CD4-positive, alpha-beta T cell treated with Interleukin-21 for 1 hour (primary cell): ENCODE results near the gene SMARCC2.
"Not testable (repeated sequence)": the region's sequence is repeated elsewhere in the genome, so short reads cannot be mapped to it uniquely, and the experiment has no call there.

Source experiments
- DNase-seq: peaks from one replicate; pipeline ENCODE4 v3.0.0-alpha.2; 2020

SMARCC2 gene

DNA sequence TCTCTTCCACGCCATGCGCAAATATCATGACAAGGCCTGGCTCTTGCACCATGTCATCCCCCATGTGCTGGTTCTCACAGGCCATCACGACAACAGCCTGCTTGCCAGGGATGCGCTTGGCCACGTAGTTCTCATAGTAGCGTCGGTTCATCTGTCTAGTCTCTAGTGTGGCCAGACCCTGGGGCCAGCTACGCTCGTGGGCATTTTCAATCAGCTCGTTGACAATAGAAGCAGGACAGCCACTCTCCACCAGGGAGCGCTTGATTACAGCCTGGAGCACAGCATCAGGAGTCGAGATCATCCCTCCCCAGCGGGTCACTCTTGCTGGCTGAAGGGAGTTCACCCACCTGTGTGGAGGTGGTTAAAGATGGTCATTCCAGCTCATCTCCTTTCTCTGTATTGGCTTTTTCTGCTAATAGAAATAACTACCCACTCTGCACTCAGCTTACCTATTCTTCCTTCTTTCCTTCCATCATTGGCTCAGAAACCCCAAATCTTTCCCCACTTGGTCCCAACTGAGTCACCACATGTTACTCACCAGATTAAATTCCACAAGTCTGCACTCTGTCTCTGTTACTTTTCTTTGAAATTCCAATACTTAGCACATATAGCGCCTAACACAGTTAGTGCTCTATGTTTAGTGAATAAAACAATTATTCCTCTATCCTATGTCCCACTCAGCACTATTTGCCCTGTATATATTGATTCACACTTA is 17.3 kb upstream of the SMARCC2 start:
- peak; percentile 56 for DNase-seq

DNA sequence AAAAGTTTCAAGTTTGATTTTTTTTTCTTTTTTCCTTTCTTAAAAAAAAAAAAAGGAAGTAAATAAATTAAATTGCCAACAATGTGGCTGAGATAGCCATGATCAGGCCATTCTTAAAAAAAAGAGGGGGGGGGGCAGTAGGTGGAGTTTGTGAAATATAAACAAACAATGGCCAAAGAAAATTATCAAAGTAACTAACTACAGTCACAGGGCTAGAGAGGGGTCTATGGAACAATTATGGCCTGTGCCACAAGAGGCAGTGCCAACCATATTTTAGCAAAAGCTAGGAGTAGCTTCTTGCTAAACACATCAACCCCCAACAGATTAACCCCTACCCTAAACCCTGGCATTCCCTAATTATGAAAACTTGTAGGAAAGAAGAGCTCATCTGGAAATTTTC is 16.2 kb upstream of the SMARCC2 start:
- DNase-seq = no peak

DNA sequence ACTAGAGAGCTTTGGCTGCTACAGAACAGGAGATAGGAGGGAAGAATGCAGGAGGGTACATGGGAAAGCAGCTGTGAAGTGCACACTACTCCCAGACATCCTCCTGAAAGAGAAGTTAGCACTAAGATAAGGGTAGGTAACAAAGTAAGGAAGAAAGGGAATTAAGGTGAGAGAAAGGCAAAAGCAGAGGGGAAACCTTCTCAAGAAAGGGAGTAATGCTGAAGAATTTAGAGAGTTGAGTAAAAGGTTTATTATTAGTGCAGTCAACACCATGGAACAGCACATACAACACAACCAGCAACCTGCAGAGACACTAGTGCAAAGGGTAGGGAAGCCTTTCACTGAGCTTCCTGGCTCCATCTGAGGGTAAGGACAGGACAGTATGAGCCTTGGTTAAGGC is 15.0 kb upstream of the SMARCC2 start:
- no peak for DNase-seq

DNA sequence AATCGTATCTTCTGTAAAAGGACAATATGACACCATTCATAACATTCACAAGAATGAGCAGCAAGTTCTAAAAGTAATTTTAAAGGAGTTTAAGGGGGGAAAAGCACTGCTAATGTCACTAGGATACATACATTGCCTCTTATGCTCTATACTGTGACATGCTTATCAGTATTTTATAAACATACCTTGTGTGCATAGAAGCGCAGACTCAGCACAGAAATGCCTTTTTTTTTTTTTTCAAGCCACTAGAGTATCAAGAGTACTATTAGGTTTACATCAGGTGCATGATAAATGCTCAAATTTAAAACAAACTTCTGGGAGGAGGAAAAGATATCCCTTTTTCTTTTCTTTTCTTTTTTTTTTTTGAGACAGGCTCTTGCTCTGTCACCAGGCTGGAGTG is 13.6 kb upstream of the SMARCC2 start:
- DNase-seq = no peak

DNA sequence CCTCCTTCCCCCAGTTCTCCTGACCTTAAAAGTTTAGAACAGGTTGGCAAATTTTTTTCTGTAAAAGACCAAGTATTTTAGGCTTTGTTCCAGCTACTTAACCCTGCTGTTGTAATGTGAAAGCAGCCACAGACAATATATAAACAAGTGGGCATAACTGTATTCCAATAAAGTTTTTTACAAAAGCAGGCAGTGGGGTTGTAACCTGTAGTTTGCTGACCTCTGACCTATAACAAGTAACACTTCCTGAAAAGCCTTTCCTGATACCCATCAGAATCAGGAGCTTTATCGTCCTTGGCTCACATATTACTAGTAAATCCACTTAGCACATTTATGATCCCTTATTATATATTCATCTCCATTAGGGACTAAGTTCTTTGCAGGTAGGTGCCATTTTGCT is 13.1 kb upstream of the SMARCC2 start:
- no peak for DNase-seq

DNA sequence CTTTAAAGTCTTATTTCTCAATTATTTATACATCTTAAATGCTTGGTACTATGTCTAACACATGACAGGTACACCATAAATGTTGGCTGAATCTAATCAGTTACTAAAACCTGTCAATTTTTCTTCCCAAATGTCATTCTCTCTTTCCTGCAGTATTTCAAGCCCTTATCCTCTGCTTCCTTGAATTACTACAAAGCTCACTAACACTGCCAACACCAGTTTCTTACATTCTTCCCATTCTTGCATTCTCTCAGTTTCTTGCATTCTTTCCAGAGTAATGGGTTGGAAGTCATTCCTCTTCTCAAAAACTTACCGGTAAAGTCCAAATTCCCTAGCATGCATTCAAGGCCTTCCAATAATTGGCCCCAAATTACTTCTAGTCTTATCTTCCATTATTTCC is 9.6 kb upstream of the SMARCC2 start:
- no peak for DNase-seq

DNA sequence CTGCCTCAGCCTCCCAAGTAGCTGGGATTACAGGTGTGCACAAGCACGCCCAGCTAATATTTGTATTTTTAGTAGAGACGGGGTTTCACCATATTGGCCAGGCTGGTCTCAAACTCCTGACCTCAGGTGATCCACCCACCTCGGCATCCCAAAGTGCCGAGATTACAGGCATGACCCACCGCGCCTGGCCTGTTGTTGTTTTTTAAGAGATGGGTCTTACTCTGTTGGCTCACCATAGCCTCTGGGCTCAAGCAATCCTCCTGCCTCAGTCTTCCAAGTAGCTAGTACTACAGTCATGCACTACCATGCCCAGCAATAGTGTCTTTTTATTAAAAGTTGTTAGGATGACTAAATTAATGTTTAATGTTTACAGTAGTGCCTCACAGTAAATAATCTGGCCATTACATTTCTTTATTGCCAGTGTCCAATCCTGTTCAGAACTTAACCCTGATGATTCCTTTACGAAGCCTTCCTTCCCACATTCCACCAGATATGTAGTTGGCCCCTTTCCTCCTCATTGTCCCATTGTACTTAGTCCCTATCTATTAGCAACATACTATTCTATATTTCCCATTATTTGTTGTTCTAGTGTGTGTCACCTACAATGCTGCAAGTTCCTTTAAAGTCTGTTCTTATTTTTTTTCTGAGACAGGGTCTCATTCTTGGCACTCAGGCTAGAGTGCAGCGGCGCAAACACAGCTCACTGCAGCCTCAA is 8.8 kb upstream of the SMARCC2 start:
- DNase-seq = no peak

DNA sequence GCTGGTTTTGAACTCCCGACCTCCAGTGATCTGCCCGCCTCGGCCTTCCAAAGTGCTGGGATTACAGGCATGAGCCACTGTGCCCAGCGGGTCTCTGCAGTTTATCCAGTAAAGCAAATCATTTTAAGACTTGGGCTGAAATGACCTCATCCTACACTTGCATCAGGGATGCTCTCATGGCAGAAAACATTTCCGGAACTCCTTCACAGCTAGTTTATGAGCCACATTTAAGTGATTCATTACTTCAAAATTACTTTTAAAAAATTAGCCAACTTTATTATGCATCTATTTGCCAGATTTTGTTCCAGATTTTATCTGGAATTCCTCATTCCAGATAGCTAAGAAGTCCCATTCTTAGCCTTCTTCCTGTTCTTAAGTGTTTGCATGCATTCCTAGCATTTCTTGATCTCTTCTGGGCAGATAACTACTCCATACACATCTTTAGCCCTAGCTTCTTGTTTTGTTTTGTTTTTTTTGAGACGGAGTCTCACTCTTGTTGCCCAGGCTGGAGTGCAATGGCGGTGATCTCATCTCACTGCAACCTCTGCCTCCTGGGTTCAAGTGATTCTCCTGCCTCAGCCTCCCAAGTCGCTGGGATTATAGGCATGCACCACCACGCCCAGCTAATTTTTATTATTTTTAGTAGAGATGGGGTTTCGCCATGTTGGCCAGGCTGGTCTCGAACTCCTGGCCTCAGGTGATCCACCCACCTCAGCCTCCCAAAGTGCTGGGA is 7.7 kb upstream of the SMARCC2 start:
- DNase-seq = not testable (repeated sequence)

DNA sequence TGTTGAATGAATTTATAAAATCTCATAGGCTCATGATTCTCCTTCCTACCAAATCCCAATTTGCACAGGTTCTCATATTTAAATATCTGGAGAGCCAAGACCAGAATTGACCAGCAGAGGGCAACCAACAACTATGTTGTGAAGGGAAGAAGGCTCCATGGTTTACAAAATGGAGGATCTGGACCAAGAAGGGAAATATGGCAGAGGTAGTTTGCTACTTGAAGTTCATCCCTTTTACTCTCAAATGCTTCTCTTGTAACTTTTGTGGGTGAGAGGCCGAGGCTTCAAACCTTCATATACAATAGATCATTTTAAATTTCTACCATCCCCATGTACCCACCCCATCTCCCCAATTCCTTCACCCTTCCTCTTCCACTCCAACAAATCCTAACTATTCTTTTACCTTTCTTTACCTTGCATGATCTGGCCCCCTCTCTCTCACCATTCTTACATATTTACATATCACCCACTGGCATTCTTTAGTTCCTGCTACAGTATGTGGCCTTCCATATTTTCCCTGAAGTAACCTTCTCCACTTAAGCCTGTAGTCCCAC is 3.8 kb upstream of the SMARCC2 start:
- DNase-seq = peak; percentile 86

DNA sequence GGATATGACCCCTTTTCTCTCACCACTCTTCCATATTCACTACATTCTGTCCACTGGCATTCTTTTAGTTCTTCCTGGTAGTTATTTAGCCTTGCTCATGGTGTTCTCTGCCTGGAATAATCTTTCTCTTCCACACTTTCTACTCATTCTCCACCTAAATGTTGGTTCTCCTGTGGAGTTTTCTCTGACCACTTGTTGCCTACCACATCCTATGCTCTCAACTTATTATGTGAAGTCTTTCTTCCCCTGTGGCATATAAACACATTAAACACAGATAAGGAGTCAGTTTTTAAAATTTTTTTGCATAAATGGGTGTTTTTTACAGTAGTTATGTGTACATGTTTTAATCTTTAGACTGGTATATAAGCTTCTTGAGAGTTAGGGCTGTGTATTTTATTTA is 3.3 kb upstream of the SMARCC2 start:
- no peak for DNase-seq

DNA sequence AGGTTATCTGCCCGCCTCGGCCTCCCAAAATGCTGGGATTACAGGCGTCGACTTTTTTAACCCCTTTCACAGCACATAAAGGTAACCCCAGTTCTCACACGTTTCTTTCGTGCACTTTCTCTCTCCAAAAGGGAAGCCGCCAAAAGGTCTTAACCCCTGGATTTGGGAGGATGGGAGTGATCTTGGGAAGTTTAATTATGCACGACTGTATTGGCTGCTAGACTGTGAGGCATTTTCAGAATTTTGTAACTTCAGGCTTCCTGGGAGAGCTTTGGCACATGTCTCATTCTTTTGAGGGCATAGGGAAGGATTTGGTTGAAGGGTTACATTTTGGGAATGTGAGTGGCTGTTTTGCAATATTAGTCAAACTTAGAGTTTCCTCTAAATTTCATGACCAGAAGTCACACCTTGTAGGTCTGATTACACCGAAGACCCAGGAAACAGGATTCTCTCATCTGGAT is 1.4 kb upstream of the SMARCC2 start:
- no peak for DNase-seq

DNA sequence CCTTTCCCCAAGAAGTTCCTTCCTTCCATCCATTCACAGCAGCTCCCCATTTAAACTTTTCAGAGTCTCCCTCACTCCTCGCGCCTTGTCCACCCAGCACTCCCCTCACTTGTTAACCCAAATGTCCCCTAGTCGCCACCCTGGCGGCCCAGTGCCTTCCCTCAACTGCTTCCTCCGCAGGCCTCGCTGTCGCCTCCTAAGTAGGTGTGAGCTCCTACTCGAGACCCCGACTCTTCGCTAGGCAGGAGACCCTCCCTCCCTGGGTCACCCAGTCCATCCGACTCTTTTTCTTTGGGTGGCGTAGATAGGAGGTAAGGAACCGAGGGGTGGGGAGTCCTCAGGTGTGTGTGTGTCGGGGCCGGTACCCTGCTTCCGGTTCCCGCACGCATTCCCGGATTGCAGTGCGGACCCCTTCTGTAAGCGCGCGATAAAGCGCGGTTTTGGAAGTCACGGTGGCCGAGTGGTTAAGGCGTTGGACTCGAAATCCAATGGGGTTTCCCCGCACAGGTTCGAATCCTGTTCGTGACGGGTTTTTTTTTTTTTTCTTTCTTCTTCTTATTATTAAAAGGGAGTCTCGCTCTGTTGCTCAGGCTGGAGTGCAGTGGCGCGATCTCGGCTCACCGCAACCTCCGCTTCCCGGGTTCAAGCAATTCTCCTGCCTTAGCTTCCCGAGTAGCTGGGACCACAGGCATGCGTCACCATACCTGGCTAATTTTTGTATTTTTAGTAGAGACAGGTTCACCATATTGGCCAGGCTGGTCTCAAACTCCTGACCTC is 823 bp upstream of the SMARCC2 start:
- peak; percentile 85 for DNase-seq

DNA sequence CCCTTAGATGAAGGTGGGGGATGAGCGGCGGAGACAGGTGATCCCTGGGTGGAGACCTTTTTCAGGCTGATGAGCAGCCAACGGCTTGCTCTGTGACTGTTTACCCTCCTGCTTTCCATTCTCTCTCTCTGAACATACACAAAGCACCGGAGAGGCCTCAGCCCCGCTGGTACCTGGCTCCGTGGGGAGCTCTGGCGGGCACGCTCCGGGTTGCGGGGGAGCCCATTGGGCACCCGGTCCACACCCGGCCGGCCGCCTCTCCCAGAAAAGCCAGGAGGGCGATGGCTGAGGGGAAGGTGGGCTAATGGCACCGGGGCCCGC is 545 bp downstream of the SMARCC2 start:
- DNase-seq = no peak

DNA sequence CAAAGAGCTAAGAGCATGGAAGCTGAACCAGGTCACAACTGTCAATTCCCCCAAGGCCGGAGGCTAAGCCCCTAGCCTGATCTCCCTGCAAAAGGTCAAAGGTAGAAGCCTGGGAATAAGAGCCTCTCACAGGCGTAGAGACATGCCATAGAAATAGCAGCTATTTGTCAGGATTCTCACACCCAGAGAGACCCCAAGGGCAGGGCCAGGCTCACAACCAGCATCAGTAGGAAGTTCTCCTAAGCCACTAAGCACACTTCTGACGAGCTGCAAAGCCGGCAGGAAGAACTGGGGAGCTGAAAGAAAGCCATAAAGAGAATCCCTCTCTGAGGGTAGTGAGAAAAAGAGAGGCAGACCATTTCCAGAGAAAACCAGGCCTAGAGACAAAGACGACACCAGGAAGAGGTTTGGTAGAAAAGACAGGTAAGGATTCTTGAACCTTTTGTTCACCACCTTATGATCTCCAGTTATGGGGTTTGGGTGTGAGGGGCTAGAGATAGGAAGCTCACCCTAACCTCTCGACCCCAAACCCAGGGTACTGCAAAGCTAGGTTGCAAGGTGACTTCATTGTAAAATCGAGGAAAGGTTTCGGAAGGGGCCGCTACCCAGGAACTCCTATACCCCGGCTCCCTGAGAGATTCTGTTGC is 1.0 kb downstream of the SMARCC2 start:
- no peak for DNase-seq

DNA sequence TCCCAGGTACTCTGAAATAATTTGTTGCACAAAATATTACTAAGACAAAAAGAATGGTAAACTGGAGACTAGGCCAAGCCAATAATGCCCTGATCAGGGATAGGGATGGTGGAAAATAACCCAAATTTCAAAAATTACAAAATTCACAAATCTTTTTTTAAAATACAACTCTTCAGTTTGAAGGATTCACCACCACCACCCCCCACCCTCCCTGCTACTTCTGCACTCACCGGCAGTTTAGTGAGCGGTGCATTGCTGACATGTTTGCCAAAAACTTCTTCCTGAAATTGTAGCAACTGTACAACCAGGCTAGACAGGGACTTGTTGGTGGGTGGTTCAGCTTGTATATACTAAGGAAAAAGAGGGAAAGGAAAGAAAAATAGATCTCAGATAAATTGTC is 2.3 kb downstream of the SMARCC2 start:
- no peak for DNase-seq

DNA sequence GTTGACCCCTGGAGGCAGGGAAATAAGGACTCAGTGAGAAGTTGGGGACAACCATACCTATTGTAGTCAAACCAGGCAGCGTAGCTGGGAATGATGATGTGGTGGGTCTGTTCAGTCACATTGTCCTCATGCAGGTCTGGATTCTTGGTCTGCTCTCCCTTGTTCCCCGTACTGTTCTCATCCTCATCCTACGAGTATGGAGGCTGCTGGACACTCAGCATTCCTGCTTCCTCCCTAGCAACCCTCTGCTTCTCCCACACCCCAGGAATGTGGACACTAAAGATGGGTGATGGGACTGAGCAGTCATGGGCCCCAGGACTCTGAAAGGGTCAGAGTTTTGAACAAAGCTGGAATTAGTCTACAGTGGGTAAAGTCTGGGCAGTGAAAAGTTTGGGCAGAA is 10.9 kb downstream of the SMARCC2 start:
- no peak for DNase-seq

DNA sequence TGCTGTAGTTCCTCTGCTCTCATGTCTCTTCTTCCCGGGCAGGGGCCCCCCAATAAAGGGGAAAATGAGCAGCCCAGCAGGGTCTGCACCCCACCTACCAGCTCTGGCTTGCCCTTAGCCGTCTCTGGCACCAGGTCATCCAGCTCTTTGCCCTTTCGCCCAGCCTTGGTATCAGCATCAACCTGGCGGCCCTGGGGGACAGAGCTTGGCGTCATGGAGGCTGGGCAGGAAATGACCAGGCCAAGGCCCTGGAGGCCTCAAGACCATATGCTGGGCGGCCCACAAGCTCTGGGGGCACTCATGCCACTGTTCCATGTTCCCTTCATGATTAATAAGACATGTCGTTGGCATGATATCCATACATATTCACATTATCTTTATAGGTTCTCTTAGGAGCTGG is 16.4 kb downstream of the SMARCC2 start:
- no peak for DNase-seq

DNA sequence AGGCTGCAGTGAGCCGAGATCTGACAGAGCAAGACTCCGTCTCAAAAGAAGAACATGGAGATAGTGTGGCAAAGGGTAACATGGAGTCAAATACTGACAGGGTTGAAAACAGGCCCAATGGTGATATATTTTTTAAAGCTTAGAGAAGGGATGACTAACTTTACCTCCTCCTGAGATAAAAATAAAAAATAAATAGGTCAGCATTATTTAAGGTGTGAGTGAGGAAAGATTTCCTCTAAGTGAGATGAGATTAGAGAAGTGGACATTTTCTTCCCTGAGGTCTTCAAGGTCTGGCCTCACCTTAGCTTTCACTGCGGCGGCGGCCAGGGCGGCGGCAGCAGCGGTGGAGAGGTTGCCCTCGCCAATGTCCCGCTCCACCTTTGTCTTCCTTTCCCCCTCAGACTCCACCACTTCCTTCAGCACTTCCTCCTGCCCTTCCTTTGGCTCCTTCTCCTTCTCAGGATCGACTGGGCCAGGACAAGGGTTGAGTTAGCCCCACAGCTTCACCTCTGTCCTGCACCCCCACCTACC is 20.0 kb downstream of the SMARCC2 start:
- no peak for DNase-seq

DNA sequence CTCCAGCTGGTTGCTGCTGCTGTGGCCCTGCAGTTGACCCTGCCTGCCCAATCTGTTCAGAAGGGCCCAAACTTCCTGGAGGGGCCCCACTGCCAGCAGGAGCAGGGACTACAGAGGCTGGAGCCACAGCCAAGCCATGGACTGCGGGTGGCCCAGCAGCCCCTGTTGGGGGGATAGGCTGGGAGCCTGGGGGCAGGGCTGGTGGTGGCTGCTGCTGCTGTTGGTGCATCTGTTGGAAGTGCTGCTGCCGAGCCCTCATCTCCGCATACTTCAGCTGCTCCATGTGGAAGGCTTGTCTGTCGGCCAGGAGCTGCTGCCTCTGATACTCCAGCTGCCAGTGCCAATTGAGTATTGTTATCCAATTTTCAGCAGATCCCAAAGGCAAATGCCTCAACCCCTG is 23.9 kb downstream of the SMARCC2 start:
- no peak for DNase-seq

DNA sequence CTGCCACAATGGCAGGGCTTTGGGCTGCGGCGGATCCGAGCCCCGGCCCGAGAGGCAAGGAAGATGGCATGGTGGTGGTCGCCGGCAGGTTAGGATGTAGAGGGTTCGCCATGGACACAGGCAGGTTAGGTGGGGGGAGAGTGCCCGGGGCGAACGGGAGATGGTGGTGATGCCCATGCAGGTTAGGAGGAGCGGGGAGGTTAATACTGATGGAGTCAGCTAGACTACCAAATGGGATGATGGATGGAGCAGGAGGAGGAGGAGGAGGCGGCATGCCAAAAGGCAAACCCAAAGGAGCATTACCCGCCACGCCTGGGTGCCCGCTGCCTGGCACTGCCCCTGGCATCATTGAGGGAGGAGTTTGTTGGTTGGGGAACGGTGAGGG is 24.9 kb downstream of the SMARCC2 start:
- DNase-seq = peak; percentile 12

DNA sequence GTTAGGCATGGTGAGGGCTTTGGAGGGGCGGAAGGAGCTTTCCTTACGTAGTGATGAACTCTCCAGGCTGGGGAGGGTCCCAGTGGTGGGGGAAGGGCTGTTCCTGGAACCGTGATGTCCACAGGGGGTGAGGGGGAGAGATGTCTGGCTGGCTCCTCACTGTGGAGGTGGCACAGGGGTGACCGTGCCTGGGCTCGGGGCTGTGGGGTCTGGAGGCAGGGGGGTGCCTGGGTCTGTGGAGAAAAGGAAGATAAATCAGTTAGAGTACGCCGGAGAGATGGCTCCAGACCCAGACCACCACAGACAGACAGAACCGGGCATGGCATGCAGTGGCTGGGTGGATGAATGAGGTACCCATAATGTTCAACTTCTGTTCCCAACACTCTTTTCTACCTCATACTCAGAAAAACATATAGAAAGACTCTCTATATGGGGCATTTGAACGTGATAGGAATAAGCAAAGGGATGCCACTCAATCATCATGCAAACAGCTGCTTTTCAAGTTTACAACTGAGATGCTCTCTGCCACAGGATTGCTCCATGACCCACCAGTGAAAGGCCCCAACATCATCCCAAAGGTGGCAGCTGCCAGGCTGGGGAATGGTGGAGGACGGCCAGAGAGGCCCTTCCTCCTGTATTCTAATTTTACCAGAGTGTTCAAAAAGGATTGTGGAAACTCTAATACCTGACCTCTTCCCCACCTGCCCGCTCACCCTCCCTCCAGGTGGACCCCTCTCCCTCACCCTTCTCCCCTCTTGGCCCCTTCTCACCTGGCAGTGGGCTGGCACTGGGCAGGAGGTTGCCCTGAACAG is 25.5 kb downstream of the SMARCC2 start:
- peak; percentile 17 for DNase-seq
